GM12878 (cell line): Measurements from ENCODE around the gene IFITM2. TPM values are rescaled to one million over a fixed set of nuclear protein-coding genes. Genes with fewer than 3 reads are reported as not detected.

ENCODE experiments used
- ATAC-seq: fragments of 200-7000 bp; cut with Tn5 transposase; 3 replicates; pipeline ENCODE4 v1.9.1; 2020; ENCODE audit warnings: mild to moderate bottlenecking, moderate library complexity
- BruUV-seq: library from RNA; stranded (reverse); fragments of 400-500 nt; replicated peaks from 2 replicates; lab custom pipeline; 2021; lab: Mats Ljungman, UMichigan
- CTCF ChIA-PET: fragments of 300-600 bp; sonication (Branson Sonifier 250); formaldehyde crosslinking; extraction: SDS; loops from one replicate; lab custom pipeline; 2021; ENCODE audit warnings: inconsistent platforms; lab: Yijun Ruan, JAX
- POLR2A ChIA-PET: fragments of 350-600 bp; formaldehyde crosslinking; extraction: SDS; loops from one replicate; lab custom pipeline; 2021; ENCODE audit warnings: inconsistent platforms; lab: Charles Lee
- RAD21 ChIA-PET: fragments of 300-600 bp; sonication (Branson Sonifier 250); formaldehyde crosslinking; loops from one replicate; lab custom pipeline; 2023; ENCODE audit warnings: antibody characterized with exemption; ENCODE audit not compliant: unreplicated experiment; lab: Charles Lee
- SMC1A ChIA-PET: fragments of 300-600 bp; sonication (Branson Sonifier 250); formaldehyde crosslinking; loops from one replicate; lab custom pipeline; 2023; ENCODE audit not compliant: unreplicated experiment, uncharacterized antibody; lab: Charles Lee
- DNase-seq: peaks from one replicate; pipeline ENCODE4 v3.0.0-alpha.2; 2011; ENCODE audit warnings: low read depth, low spot score
- FAIRE-seq: peaks from 3 replicates; lab custom pipeline; 2011; peaks lifted over from hg19 to GRCh38; lab: Jason Lieb, UNC
- H2AFZ ChIP-seq: 2 replicates; pipeline ENCODE4 v1.6.0; 2011; ENCODE audit warnings: low read depth, low read length, control low read depth; ENCODE audit not compliant: control insufficient read depth
- H3K27ac ChIP-seq: 2 replicates; pipeline ENCODE4 v1.5.1; 2011; ENCODE audit warnings: control low read depth; ENCODE audit not compliant: control insufficient read depth, insufficient read depth
- H3K27me3 ChIP-seq, 2 experiments: replicated peaks in 1 of 2; 2 replicates each; pipeline versions ENCODE4 v1.6.0 to v1.6.1; 2011; ENCODE audit warnings: low read length in 1 of 2; ENCODE audit not compliant: control insufficient read depth in 2 of 2, insufficient read depth in 2 of 2
- H3K36me3 ChIP-seq, 2 experiments: 2 replicates each; pipeline ENCODE4 v1.5.1; 2011; ENCODE audit warnings: low read length in 1 of 2; ENCODE audit not compliant: control insufficient read depth in 2 of 2, insufficient read depth in 2 of 2
- H3K4me1 ChIP-seq: 2 replicates; pipeline ENCODE4 v1.6.1; 2011; ENCODE audit warnings: mild to moderate bottlenecking, low read length, moderate library complexity, mixed read lengths; ENCODE audit not compliant: control insufficient read depth, insufficient read depth
- H3K4me2 ChIP-seq: 2 replicates; pipeline ENCODE4 v1.6.0; 2011; ENCODE audit warnings: control low read depth; ENCODE audit not compliant: control insufficient read depth, insufficient read depth
- H3K4me3 ChIP-seq: fragments of 200-600 bp; sonication (generic); 2 replicates; pipeline ENCODE4 v1.5.1; 2016
- H3K79me2 ChIP-seq: 2 replicates; pipeline ENCODE4 v1.6.0; 2011; ENCODE audit warnings: low read length; ENCODE audit not compliant: control insufficient read depth, insufficient read depth
- H3K9ac ChIP-seq: 2 replicates; pipeline ENCODE4 v1.8.0; 2011; ENCODE audit warnings: low read length, control low read depth, mixed read lengths; ENCODE audit not compliant: control insufficient read depth, insufficient read depth
- H3K9me3 ChIP-seq: replicated peaks from 3 replicates; pipeline ENCODE4 v1.5.1; 2011; ENCODE audit warnings: mild to moderate bottlenecking, low read length; ENCODE audit not compliant: control insufficient read depth, insufficient read depth
- H4K20me1 ChIP-seq: 2 replicates; pipeline ENCODE4 v1.6.0; 2011; ENCODE audit not compliant: control insufficient read depth, insufficient read depth
- BCL3 ChIP-seq: IDR thresholded peaks from 2 replicates; pipeline ENCODE4 v1.6.1; 2011; ENCODE audit warnings: borderline replicate concordance, low read depth, mild to moderate bottlenecking, moderate library complexity, low read length; ENCODE audit not compliant: insufficient read depth, poor library complexity, severe bottlenecking
- HCFC1 ChIP-seq: fragments of 150-350 bp; IDR thresholded peaks from 2 replicates; pipeline ENCODE4 v1.6.1; 2014; ENCODE audit warnings: low read length
- JUND ChIP-seq: IDR thresholded peaks from 2 replicates; pipeline ENCODE4 v1.6.1; 2012; ENCODE audit warnings: low read depth, mild to moderate bottlenecking, low read length, improper control_type of control experiment, moderate library complexity
- MYB ChIP-seq: fragments of 150-350 bp; IDR thresholded peaks from 2 replicates; pipeline ENCODE4 v1.6.1; 2014; ENCODE audit warnings: mild to moderate bottlenecking, low read depth, low read length, borderline replicate concordance
- PKNOX1 ChIP-seq: fragments of 450-650 bp; IDR thresholded peaks from 2 replicates; pipeline ENCODE4 v1.6.1; 2016; ENCODE audit warnings: mild to moderate bottlenecking
- POU2F2 ChIP-seq: IDR thresholded peaks from 3 replicates; pipeline ENCODE4 v1.6.1; 2011; ENCODE audit warnings: low read depth, mild to moderate bottlenecking, low read length, borderline replicate concordance
- SUZ12 ChIP-seq: fragments of 200-600 bp; sonication (generic); IDR thresholded peaks from one replicate; pipeline ENCODE4 v1.6.1; 2018; ENCODE audit warnings: antibody characterized with exemption, mild to moderate bottlenecking; ENCODE audit not compliant: unreplicated experiment
- ZNF217 ChIP-seq: fragments of 450-650 bp; IDR thresholded peaks from 2 replicates; pipeline ENCODE4 v1.6.1; 2017; ENCODE audit warnings: antibody characterized with exemption, mild to moderate bottlenecking
- WGBS: methylation state at CpG from one replicate; pipeline ENCODE4 v1.1.6; 2016; ENCODE audit warnings: low lambda C conversion rate; ENCODE audit not compliant: insufficient replicate concordance, insufficient coverage; ENCODE audit errors: missing lambda C conversion rate; 5-methylcytosine and 5-hydroxymethylcytosine counted together
- in situ Hi-C: fragments of 300-500 bp; cut with MboI; formaldehyde crosslinking; loops from 9 replicates; pipeline ENCODE4 v1.14.3; 2018; ENCODE audit warnings: mixed read lengths
- intact Hi-C: fragments of 100-400 bp; cut with micrococcal nuclease; formaldehyde crosslinking; loops from one replicate; pipeline ENCODE4 v1.14.2; 2022; ENCODE audit not compliant: unreplicated experiment
- polyA plus RNA-seq, 11 experiments: library from polyadenylated mRNA; depleted of rRNA in 4 of 11; unstranded in 6 of 11; stranded (reverse) in 5 of 11; fragments of >200 nt; fragmentation: Nextera tagmentation in 4 of 11; fragmentation: Illumina TruSeq in 1 of 11; extraction: Ambion mirVana in 4 of 11; extraction: Trizol in 1 of 11; gene quantifications; 1 replicate in 1 of 11; 2 replicates in 10 of 11; pipeline versions ENCODE4 v1.2.1 to v1.2.3, GENCODE V29; 2011 to 2016; ENCODE audit warnings: inconsistent platforms in 2 of 11, missing spikeins in 2 of 11, low read depth in 1 of 11
- total RNA-seq, 4 experiments: library from RNA; depleted of rRNA in 3 of 4; stranded (reverse); fragments of >200 nt in 3 of 4; fragmentation: Illumina TruSeq in 1 of 4; extraction: Trizol in 1 of 4; gene quantifications; 2 replicates each; pipeline versions ENCODE4 v1.2.1 to v1.2.3, GENCODE V29; 2013 to 2021

Gene IFITM2
- total and polyA plus RNA-seq, 10 of the 15 experiments (the other 5 are each of a cell fraction or from before 2014, with no cell fraction given) = 116 to 3,672 (median 724) TPM

GRCh38 chr11:281486-282161 lies 26.0 kb upstream of the IFITM2 start:
- whole genome bisulfite sequencing = 50% methylated on average over 25 of the region's 26 CpGs
- POLR2A ChIA-PET = no interaction called here
- BruUV-seq = no TSS peak
- Histone ChIP-seq H3K9ac (no peak overlapping the region), H3K36me3 (no peaks in the 10 kb centered on the region)
- TF ChIP-seq SUZ12 (no peak), BCL3 (no peak), POU2F2 (no peak), HCFC1 (no peak), MYB (no peak), ZNF217 (no peak), JUND (no peak), PKNOX1 (no peak)
- TF ChIP-seq, all 136 proteins: peak for 0
- Histone ChIP-seq H3K4me3 (no peak overlapping the region), H3K27me3 (peaks cover 15 to 20% of the 10 kb centered on the region in 2 experiments), H3K79me2 (no peaks in the 10 kb centered on the region), H4K20me1 (no peaks in the 10 kb centered on the region), H3K9me3 (no peaks in the 10 kb centered on the region; the same call in 2 of the 3 replicates), H3K27ac (no peak overlapping the region), H3K4me2 (no peak overlapping the region), H3K4me1 (no peaks in the 10 kb centered on the region; the same call in 1 of the 2 replicates), H2AFZ (no peak overlapping the region)
- intact Hi-C loops = no loop called here
- ChIA-PET CTCF (no interaction called here), RAD21 (no interaction called here), SMC1A (no interaction called here)
- no peak for DNase-seq
- no peak for FAIRE-seq
- ATAC-seq = no peak
- in situ Hi-C loops = no loop called here
